Activated naive CD4-positive, alpha-beta T cell treated with anti-CD3 and anti-CD28 coated beads for 36 hours (primary cell): ENCODE results near the gene YEATS2. TPM values are rescaled to one million over a fixed set of nuclear protein-coding genes. Genes with fewer than 3 reads are reported as not detected.
"Not testable (repeated sequence)": the region's sequence is repeated elsewhere in the genome, so short reads cannot be mapped to it uniquely, and the experiment has no call there.

Experiments used
- CTCF ChIA-PET: fragments of 350-600 bp; sonication (Branson Sonifier 250); formaldehyde crosslinking; loops from one replicate; lab custom pipeline; 2021; ENCODE audit warnings: antibody characterized with exemption; lab: Charles Lee
- DNase-seq: peaks from one replicate; pipeline ENCODE4 v3.0.0-alpha.2; 2020
- H3K27ac Mint-ChIP-seq: one replicate; pipeline ENCODE4 v1.8.0; 2021; ENCODE audit warnings: mild to moderate bottlenecking, mixed read lengths
- H3K27me3 Mint-ChIP-seq: one replicate; pipeline ENCODE4 v1.8.0; 2021; ENCODE audit warnings: low read depth, mixed read lengths
- H3K36me3 Mint-ChIP-seq: one replicate; pipeline ENCODE4 v1.8.0; 2021; ENCODE audit warnings: low read depth, mixed read lengths
- H3K4me1 Mint-ChIP-seq: one replicate; pipeline ENCODE4 v1.8.0; 2021; ENCODE audit warnings: low read depth, mixed read lengths
- H3K4me3 Mint-ChIP-seq: one replicate; pipeline ENCODE4 v1.8.0; 2021; ENCODE audit warnings: mild to moderate bottlenecking, moderate library complexity, mixed read lengths
- H3K9me3 Mint-ChIP-seq: one replicate; pipeline ENCODE4 v1.8.0; 2021; ENCODE audit warnings: mixed read lengths
- intact Hi-C: fragments of 100-400 bp; cut with micrococcal nuclease; formaldehyde crosslinking; loops from one replicate; pipeline ENCODE4 v1.15.1; 2023
- total RNA-seq, 2 experiments: library from RNA; stranded (reverse); gene quantifications; one replicate each; pipeline ENCODE4 v1.2.3, GENCODE V29; 2021

The YEATS2 gene
- total RNA-seq, 2 experiments from 2014 or later: 38.1 to 39.0 TPM

DNA sequence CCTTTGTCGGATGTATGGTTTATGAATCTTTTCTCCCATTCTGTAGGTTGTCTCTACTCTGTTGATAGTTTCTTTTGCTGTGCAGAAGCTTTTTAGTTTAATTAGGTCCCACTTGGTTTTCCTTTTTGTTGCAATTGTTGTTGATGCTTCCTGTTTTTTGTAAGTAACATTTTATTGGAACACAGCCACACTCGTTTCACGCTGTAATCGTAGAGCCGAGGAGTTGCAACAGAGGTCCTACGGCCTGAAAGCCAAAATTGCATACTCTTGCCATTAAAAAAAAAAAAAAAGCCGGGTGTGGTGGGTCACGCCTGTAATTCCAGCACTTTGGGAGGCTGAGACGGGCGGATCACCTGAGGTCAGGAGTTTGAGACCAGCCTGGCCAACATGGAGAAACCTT lies 86.9 kb downstream of the YEATS2 start:
- DNase-seq, intact Hi-C loops, H3K9me3 Mint-ChIP-seq, H3K27me3 Mint-ChIP-seq, CTCF ChIA-PET, H3K27ac Mint-ChIP-seq, H3K4me3 Mint-ChIP-seq, H3K4me1 Mint-ChIP-seq: not testable (repeated sequence)
- peaks cover 48% of the 10 kb centered on the region for H3K36me3 Mint-ChIP-seq

DNA sequence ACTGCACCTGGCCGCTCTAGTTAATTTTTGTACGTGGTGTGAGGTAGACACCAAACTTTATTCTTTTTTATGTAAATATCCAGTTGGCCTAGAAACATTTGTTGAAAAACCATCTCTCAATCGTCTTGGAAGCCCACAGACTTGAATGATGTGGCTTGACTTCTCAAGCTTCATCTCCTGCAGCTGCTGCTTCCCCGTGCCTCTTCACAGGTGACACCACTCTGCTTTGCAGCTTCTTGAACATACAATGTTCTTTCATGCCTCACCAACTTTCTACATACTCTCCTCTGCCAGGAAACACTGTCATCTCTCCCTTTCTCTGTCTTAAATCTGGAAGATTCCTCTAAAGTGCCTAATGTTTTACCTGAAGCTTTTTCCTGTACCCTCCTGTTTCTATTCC lies 92.2 kb downstream of the YEATS2 start:
- intact Hi-C loops: no loop called here
- Mint-ChIP-seq H3K9me3 (no peaks in the 10 kb centered on the region), H3K4me1 (peaks cover 3% of the 10 kb centered on the region), H3K27ac (no peak overlapping the region), H3K36me3 (peaks cover 55% of the 10 kb centered on the region), H3K4me3 (no peak overlapping the region), H3K27me3 (no peaks in the 10 kb centered on the region)
- no peak for DNase-seq
- CTCF ChIA-PET: no interaction called here

DNA sequence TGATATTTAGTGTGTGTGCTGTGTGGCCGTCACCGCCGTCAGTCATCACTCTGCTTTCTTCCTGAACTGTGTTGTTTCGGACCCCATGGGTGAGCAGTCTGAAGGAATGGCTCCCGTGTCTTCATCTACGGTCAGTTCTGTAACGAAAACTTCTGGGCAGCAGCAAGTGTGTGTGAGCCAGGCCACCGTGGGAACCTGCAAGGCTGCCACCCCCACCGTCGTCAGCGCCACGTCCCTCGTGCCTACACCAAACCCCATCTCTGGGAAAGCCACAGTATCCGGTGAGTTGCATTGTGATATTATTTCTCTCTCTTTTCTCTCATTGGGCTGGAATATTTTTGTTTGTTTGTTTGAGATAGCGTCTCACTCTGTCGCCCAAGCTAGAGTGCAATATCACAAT lies 93.1 kb downstream of the YEATS2 start:
- H3K9me3 Mint-ChIP-seq: no peaks in the 10 kb centered on the region
- no peak for DNase-seq
- H3K27ac Mint-ChIP-seq: no peak overlapping the region
- H3K4me3 Mint-ChIP-seq: no peak overlapping the region
- H3K27me3 Mint-ChIP-seq: no peaks in the 10 kb centered on the region
- H3K36me3 Mint-ChIP-seq: peaks cover 55% of the 10 kb centered on the region
- peaks cover 3% of the 10 kb centered on the region for H3K4me1 Mint-ChIP-seq
- CTCF ChIA-PET: no interaction called here
- intact Hi-C loops: no loop called here

DNA sequence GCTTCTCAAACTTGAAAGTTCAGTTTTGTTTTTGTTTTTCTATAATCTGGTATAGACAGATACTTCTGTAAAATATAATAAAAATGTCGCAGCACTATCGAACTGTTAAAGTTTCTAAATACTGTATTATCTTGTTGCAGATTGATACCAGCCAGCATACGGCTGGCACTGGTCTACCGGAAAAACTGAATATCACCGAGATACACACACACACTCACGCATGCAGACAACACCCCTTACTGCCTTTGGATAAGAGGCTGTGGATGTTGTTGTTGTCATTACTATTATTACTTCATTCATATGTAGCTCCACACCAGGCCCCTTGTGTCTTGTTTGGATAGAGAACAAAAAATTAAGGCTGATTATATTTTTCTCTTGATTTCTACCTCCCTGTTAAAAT lies 95.4 kb downstream of the YEATS2 start:
- Mint-ChIP-seq H3K27me3 (no peaks in the 10 kb centered on the region), H3K36me3 (peaks cover 46% of the 10 kb centered on the region), H3K9me3 (no peaks in the 10 kb centered on the region), H3K27ac (no peak overlapping the region), H3K4me1 (peaks cover 3% of the 10 kb centered on the region), H3K4me3 (no peak overlapping the region)
- intact Hi-C loops: no loop called here
- no peak for DNase-seq
- CTCF ChIA-PET: interaction anchor here (0.7 kb wide), 1 partner anchor 21 kb away, joined by 3 read pairs; no protein-coding TSS in a partner anchor

DNA sequence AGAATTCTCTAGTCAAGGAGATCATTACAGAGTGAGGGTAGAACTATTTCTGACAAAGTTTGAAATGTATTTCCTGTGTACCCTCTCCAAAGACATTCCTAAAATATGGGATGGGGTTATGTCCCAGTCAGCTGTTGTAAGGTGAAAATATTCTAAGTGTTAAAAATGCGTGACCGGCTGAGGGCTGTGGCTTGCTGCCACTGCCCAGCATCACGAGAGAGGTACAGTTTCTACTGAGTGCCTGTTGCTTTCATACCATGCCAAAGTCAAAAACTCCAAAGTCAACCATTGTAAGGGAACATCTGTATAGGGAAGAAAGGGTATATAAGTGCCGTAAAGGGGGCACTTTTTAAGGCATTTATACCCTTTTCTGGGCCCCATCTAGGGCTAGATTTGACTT lies 96.9 kb downstream of the YEATS2 start:
- CTCF ChIA-PET: interaction anchor here (0.6 to 1.1 kb wide), 3 partner anchors 8 to 200 kb away, joined by 3 read pairs; partner anchors contain the start of gene PARL
- Mint-ChIP-seq H3K27ac (no peak overlapping the region), H3K4me3 (no peak overlapping the region), H3K27me3 (no peaks in the 10 kb centered on the region), H3K4me1 (no peaks in the 10 kb centered on the region), H3K36me3 (peaks cover 46% of the 10 kb centered on the region), H3K9me3 (no peaks in the 10 kb centered on the region)
- intact Hi-C loops: no loop called here
- no peak for DNase-seq

DNA sequence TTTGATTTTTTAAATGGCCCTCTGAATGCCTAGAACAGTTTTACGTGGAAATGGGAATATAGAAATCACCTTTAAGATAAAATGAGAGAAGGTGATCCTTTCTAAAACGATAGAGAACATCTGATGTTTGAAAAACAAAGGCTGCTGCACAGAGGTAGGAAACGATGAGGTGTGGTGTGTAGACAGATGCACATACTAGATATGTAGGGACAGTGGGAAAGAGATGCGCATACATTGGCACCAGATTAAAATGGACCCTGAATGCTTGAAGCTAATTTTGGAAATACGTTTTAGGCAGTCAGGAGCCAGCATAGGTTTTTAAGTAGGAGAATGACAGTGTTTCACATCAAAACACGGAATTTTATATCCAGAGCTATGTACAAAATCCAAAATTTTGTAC lies 98.8 kb downstream of the YEATS2 start:
- intact Hi-C loops: no loop called here
- DNase-seq: no peak
- H3K36me3 Mint-ChIP-seq: peaks cover 39% of the 10 kb centered on the region
- H3K9me3 Mint-ChIP-seq: no peaks in the 10 kb centered on the region
- H3K27ac Mint-ChIP-seq: no peak overlapping the region
- no peaks in the 10 kb centered on the region for H3K27me3 Mint-ChIP-seq
- no peak overlapping the region for H3K4me3 Mint-ChIP-seq
- CTCF ChIA-PET: interaction anchor here (0.6 to 1.3 kb wide), 2 partner anchors 88 to 326 kb away, joined by 3 to 4 read pairs; partner anchors contain the start of gene PARL
- H3K4me1 Mint-ChIP-seq: no peaks in the 10 kb centered on the region

DNA sequence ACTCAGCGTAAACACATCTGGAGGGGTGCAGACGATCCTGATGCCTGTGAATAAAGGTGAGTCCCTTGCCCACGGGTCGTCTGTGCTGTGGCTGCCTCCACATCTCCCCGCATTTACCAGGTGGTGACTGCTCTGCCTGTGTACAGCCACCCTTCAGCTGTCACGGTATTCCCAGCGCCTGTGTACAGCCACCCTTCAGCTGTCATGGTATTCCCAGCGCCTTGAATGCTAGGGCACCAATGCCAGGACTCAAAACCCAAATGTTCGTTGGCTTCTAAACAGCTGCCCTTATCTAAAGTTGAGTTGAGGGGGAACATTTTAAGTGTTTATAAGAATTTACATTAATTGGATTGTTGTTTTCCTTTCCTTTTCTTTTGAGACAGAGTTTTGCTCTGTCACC lies 100.4 kb downstream of the YEATS2 start:
- CTCF ChIA-PET: interaction anchor here (0.6 kb wide), 1 partner anchor 15 kb away, joined by 3 read pairs; no protein-coding TSS in a partner anchor
- H3K27ac Mint-ChIP-seq: no peak overlapping the region
- intact Hi-C loops: no loop called here

DNA sequence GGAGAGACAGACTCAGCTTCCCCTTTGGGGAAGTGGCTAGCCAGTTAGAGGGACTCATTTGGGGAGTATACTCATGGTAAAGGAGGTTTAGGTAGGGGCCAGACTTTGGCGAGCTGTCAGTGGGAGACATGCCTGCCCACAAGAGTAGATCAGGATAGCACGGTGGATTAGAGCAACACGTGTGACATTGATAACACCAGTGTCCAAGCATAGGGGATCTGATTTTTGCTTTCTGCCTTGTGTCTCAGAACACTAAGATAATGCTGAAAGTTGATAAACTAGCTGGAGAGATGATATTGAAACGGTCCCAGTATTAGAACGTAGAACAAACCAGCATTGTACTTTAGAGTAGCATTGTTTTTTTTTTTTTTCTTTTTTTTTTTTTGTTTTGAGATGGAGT lies 101.9 kb downstream of the YEATS2 start:
- H3K9me3 Mint-ChIP-seq: no peaks in the 10 kb centered on the region
- DNase-seq: no peak
- no peaks in the 10 kb centered on the region for H3K27me3 Mint-ChIP-seq
- H3K4me3 Mint-ChIP-seq: no peak overlapping the region
- CTCF ChIA-PET: no interaction called here
- peaks cover 34% of the 10 kb centered on the region for H3K36me3 Mint-ChIP-seq
- H3K4me1 Mint-ChIP-seq: no peaks in the 10 kb centered on the region
- H3K27ac Mint-ChIP-seq: no peak overlapping the region
- intact Hi-C loops: no loop called here

More for the DNA sequence above, 100.4 kb downstream of the YEATS2 start:
- DNase-seq: no peak
- Mint-ChIP-seq H3K9me3 (no peaks in the 10 kb centered on the region), H3K4me1 (no peaks in the 10 kb centered on the region), H3K36me3 (peaks cover 35% of the 10 kb centered on the region), H3K4me3 (no peak overlapping the region), H3K27me3 (no peaks in the 10 kb centered on the region)

DNA sequence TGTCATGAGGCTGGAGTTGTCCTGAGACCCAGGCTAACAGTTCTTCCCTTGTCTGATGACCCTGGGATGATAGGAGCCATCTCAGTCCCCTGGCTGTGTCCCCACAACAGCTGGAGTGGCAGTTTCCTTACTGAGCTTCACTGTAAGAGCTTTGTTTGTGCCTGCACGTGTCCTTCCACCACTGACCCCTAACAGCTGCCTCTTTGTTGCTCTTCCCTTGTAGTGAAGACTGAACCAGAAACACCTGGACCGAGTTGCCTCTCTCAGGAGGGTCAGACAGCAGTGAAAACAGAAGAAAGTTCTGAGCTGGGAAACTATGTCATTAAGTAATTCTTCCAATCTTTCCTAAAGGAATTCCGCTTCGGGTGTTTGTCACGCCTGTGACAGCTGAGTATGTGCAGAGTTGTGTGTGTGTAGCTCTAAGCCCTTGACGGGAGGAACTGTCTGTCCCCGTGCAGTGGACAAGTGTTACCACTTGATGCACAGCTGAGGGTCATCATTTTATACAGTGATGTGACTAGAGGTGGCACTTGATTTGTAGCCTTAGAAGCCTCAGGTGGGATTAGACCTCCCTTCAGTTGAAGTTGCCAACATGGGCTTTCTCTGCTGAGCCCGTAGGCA lies 102.8 kb downstream of the YEATS2 start:
- DNase-seq: no peak
- H3K4me1 Mint-ChIP-seq: no peaks in the 10 kb centered on the region
- H3K9me3 Mint-ChIP-seq: no peaks in the 10 kb centered on the region
- intact Hi-C loops: no loop called here
- CTCF ChIA-PET: no interaction called here
- H3K36me3 Mint-ChIP-seq: peaks cover 33% of the 10 kb centered on the region
- H3K27ac Mint-ChIP-seq: no peak overlapping the region
- no peak overlapping the region for H3K4me3 Mint-ChIP-seq
- H3K27me3 Mint-ChIP-seq: no peaks in the 10 kb centered on the region

DNA sequence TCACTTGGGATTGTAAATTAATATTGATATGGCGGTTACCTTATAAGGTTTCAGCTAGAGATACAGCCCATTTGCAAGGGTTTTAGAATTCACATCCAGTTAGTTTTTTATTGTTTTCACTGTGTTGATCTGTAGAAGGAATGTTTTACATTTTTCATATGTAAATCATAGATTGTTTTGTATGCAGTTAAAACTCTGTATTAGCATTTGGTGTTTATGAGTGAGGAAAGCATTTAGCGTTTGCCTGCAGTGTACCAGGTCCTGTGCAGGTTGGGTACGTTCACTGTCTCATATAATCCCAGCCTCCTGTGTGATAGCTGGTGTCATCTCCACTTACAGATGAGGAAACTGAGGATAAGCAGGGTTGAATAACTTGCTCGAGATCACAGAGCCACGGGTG lies 104.0 kb downstream of the YEATS2 start:
- no peaks in the 10 kb centered on the region for H3K27me3 Mint-ChIP-seq
- H3K36me3 Mint-ChIP-seq: peaks cover 31% of the 10 kb centered on the region
- H3K4me1 Mint-ChIP-seq: no peaks in the 10 kb centered on the region
- H3K27ac Mint-ChIP-seq: no peak overlapping the region
- no peaks in the 10 kb centered on the region for H3K9me3 Mint-ChIP-seq
- H3K4me3 Mint-ChIP-seq: no peak overlapping the region
- CTCF ChIA-PET: no interaction called here
- intact Hi-C loops: no loop called here
- no peak for DNase-seq

DNA sequence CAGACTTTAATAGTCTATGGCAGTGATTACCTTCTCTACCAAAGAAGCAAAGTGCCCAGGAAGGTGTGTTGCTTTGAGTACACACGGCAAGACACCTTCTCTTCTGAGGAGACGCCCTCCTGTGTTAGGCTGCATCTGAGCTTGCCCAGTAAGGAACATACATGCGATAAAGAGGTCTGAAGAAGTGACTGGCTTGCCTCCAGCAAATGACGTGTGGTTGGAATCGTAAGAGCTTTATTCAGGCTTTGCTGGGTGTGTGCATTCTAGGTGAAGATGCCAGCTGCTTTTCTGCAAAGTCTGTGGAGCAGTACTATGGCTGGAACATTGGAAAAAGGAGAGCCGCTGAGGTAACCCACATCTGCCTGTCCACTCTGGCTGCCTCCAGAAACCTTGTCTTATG lies 105.4 kb downstream of the YEATS2 start:
- CTCF ChIA-PET: no interaction called here
- Mint-ChIP-seq H3K36me3 (peaks cover 37% of the 10 kb centered on the region), H3K27me3 (no peaks in the 10 kb centered on the region), H3K9me3 (no peaks in the 10 kb centered on the region), H3K27ac (no peak overlapping the region), H3K4me1 (no peaks in the 10 kb centered on the region), H3K4me3 (no peak overlapping the region)
- intact Hi-C loops: no loop called here
- DNase-seq: no peak

DNA sequence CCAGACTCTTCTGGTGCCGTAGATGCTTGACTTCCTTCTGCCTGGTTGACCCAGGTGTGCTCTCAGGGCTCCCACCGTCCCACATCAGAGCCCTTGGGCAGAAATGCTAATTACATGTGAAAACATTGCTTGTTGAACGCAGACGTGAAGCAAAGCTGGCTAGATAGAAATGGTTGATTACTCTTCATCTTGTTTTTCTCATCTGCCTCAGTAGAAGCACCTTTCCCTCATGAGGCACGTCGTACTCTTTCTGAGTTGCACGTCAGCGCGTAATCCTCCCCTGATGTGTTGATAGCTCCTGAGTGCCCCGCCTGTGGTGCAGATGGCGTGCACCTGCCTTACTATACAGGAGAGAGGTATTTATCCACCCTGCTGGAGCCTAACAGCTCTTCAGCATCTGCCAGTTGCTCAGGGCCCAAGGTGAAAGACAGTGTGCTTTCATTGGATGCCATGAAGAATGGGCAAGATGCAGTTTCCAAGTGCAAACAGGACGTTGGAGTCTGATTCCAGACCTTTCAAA lies 109.7 kb downstream of the YEATS2 start:
- Mint-ChIP-seq H3K4me3 (no peak overlapping the region), H3K9me3 (no peaks in the 10 kb centered on the region), H3K27me3 (no peaks in the 10 kb centered on the region), H3K27ac (no peak overlapping the region), H3K4me1 (no peaks in the 10 kb centered on the region), H3K36me3 (peaks cover 38% of the 10 kb centered on the region)
- CTCF ChIA-PET: no interaction called here
- DNase-seq: no peak
- intact Hi-C loops: no loop called here

DNA sequence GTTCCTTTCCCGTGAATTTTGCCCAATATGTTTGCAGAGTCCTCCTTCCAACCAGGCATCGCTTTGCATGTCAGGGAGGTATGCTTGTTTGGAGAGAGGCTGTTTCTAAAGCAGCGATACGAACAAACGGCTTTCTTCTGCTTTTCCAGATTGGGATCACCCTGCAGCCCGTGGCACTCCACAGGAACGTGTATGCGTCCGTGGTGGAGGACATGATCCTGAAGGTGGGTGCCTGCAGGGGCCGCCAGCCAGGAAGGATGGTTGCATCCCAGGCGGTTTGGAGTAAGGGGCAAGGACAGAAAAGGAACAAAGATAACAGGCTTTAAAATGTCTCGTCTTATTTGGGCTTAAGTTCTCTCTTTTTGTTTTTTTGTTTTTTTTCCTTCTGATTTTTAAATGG lies 110.3 kb downstream of the YEATS2 start:
- intact Hi-C loops: no loop called here
- DNase-seq: no peak
- Mint-ChIP-seq H3K36me3 (peaks cover 37% of the 10 kb centered on the region), H3K27ac (no peak overlapping the region), H3K27me3 (no peaks in the 10 kb centered on the region), H3K9me3 (no peaks in the 10 kb centered on the region), H3K4me1 (no peaks in the 10 kb centered on the region), H3K4me3 (no peak overlapping the region)
- CTCF ChIA-PET: no interaction called here
